ENCODE results near the gene TAX1BP1.

DNA sequence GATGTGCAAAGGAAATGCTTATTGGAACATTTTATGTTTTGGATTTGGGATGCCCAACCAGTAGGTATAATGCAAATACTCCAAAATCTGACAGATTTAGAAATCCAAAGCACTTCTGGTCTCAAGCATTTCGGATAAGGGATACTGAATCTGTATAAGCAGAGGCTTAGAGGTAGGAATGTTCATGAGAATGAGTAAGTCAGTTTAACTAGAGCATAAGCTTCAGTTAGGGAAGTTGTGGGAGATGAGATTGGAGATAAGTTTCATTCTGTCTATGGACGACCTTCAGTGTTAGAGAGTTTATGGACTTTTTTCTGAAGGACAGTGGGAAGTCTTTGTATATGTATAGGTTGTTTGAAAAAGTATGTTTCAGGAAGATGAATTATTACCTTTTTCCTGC is 10.4 kb downstream of the TAX1BP1 start:
- TF ChIP-seq, protein P1, sequence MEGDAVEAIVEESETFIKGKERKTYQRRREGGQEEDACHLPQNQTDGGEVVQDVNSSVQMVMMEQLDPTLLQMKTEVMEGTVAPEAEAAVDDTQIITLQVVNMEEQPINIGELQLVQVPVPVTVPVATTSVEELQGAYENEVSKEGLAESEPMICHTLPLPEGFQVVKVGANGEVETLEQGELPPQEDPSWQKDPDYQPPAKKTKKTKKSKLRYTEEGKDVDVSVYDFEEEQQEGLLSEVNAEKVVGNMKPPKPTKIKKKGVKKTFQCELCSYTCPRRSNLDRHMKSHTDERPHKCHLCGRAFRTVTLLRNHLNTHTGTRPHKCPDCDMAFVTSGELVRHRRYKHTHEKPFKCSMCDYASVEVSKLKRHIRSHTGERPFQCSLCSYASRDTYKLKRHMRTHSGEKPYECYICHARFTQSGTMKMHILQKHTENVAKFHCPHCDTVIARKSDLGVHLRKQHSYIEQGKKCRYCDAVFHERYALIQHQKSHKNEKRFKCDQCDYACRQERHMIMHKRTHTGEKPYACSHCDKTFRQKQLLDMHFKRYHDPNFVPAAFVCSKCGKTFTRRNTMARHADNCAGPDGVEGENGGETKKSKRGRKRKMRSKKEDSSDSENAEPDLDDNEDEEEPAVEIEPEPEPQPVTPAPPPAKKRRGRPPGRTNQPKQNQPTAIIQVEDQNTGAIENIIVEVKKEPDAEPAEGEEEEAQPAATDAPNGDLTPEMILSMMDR (IDR thresholded peaks at IDR 0.05): no peak
- TF ChIP-seq POLR2A (IDR thresholded peaks at IDR 0.05) (no peak), EP300 (IDR thresholded peaks at IDR 0.05) (no peak), POLR2AphosphoS5 (IDR thresholded peaks at IDR 0.05) (no peak)
